ENCODE measurements around the gene GPR21. TPM values are rescaled to one million over a fixed set of nuclear protein-coding genes. Genes with fewer than 3 reads are reported as not detected.

Gene GPR21
- total RNA-seq, 1 donor from 2014 or later, result 6.4 TPM

DNA sequence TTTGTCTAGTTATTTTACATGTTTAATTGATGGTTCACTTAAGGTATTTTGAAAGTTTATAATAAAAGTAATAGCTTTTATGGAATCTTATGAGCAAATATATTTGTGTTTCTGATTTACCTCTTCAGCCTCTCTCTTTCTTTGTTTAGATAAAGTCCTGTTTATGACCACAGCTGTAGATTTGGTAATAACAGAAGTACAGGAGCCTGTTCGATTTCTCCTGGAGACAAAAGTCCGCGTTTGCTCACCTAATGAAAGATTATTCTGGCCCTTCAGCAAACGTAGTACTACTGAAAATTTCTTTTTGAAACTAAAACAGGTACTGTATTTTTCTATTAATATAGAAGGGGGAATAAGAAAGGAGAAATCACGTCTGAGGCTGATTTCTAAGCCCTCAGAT, 35.0 kb upstream of the GPR21 start:
- Histone ChIP-seq H3K4me1 (no peaks in the 10 kb centered on the region), H2AFZ (replicated peaks) (no peak overlapping the region), H3K4me2 (no peak overlapping the region), H3K79me2 (ENCODE audit: low read depth) (no peaks in the 10 kb centered on the region), H3K9me3 (ENCODE audit: low read depth) (no peaks in the 10 kb centered on the region), H3K36me3 (peaks cover 37% of the 10 kb centered on the region), H4K20me1 (ENCODE audit: low read depth) (no peaks in the 10 kb centered on the region), H3K9ac (no peak overlapping the region), H3K27ac (no peak overlapping the region), H3K4me3 (no peak overlapping the region), H3F3A (ENCODE audit: low read depth) (peaks cover 3% of the 10 kb centered on the region), H3K27me3 (no peaks in the 10 kb centered on the region)
- TF ChIP-seq EZH2phosphoT487 (IDR thresholded peaks at IDR 0.05) (no peak), EZH2 (IDR thresholded peaks at IDR 0.05) (no peak)
- TF ChIP-seq, protein P1, sequence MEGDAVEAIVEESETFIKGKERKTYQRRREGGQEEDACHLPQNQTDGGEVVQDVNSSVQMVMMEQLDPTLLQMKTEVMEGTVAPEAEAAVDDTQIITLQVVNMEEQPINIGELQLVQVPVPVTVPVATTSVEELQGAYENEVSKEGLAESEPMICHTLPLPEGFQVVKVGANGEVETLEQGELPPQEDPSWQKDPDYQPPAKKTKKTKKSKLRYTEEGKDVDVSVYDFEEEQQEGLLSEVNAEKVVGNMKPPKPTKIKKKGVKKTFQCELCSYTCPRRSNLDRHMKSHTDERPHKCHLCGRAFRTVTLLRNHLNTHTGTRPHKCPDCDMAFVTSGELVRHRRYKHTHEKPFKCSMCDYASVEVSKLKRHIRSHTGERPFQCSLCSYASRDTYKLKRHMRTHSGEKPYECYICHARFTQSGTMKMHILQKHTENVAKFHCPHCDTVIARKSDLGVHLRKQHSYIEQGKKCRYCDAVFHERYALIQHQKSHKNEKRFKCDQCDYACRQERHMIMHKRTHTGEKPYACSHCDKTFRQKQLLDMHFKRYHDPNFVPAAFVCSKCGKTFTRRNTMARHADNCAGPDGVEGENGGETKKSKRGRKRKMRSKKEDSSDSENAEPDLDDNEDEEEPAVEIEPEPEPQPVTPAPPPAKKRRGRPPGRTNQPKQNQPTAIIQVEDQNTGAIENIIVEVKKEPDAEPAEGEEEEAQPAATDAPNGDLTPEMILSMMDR (IDR thresholded peaks at IDR 0.05), result no peak
- no peak overlapping the region for H3K27ac Mint-ChIP-seq
- peaks cover 13% of the 10 kb centered on the region for H3K4me1 Mint-ChIP-seq
- peaks cover 22% of the 10 kb centered on the region for H3K36me3 Mint-ChIP-seq
- H3K9me3 Mint-ChIP-seq, result no peaks in the 10 kb centered on the region
- no peaks in the 10 kb centered on the region for H3K27me3 Mint-ChIP-seq (ENCODE audit: insufficient read depth, low read depth)
- DNase-seq (ENCODE audit: low spot score), result no peak
- H3K4me3 Mint-ChIP-seq, result no peak overlapping the region

DNA sequence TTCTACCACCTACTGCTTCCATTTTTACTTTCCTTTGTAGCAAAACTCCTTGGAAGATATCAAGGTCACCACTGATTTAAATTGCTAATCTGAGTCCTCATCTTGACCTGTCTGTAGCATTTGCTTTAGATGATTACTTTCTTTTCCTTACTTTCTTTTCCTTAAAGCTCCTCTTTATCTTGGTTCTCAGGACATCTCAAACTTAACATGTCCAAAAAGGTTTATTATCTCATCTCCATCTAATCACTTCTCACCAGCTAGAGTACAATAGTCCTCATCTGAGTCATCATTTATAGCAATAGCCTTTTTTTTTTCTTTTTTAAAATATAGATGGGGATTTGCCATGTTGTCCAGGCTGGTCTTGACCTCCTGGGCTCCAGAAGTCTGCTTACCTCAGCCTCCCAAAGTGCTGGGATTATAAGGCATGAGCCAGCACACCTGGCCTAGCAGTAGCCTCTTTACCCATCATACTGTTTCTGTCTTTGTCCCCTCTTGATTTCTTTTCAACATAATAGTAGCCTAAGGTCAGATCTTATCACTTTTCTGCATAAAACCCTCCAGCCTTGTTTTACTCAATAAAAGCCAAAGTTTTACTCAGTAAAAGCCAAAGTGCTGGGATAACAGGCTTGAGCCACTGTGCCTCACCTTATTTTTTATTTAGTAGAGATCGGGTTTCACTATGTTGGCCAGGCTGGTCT, 32.9 kb upstream of the GPR21 start:
- peaks cover 13% of the 10 kb centered on the region for H3K4me1 Mint-ChIP-seq
- Histone ChIP-seq H3K4me3 (no peak overlapping the region), H3K79me2 (ENCODE audit: low read depth) (no peaks in the 10 kb centered on the region), H3K27ac (no peak overlapping the region), H3K4me1 (no peaks in the 10 kb centered on the region), H2AFZ (replicated peaks) (no peak overlapping the region), H3K9me3 (ENCODE audit: low read depth) (no peaks in the 10 kb centered on the region), H3K4me2 (no peak overlapping the region), H3F3A (ENCODE audit: low read depth) (peaks cover 6% of the 10 kb centered on the region), H3K9ac (no peak overlapping the region), H3K36me3 (peaks cover 37% of the 10 kb centered on the region), H3K27me3 (no peaks in the 10 kb centered on the region), H4K20me1 (ENCODE audit: low read depth) (no peaks in the 10 kb centered on the region)
- H3K36me3 Mint-ChIP-seq, result peaks cover 24% of the 10 kb centered on the region
- H3K27ac Mint-ChIP-seq, result no peak overlapping the region
- no peaks in the 10 kb centered on the region for H3K9me3 Mint-ChIP-seq
- TF ChIP-seq EZH2phosphoT487 (IDR thresholded peaks at IDR 0.05), result no peak
- no peak for TF ChIP-seq EZH2 (IDR thresholded peaks at IDR 0.05)
- TF ChIP-seq, protein P1 (IDR thresholded peaks at IDR 0.05), result no peak
- no peak overlapping the region for H3K4me3 Mint-ChIP-seq
- DNase-seq (ENCODE audit: low spot score), result no peak
- H3K27me3 Mint-ChIP-seq (ENCODE audit: insufficient read depth, low read depth), result no peaks in the 10 kb centered on the region

DNA sequence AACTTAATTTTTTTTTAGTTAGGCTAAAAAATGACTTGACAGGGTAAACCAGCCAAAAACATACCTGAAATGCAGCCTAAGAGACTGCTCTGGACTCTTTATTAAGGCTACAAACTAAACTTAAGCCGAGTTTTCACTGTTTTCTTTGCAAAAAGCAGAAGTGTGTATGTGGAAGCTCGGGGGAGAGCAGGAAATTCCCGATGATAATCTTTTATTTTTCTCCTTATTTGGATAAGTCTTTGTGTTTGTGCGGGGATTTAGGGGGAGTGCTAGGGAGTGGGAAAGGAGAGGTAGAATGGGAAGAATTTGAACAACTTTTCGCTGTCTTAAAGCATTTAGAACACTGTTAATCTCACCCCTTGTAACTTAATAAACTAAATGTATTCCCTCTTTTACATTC, 30.7 kb upstream of the GPR21 start:
- H3K9me3 ChIP-seq (ENCODE audit: low read depth), result no peaks in the 10 kb centered on the region
- H3K9ac ChIP-seq, result no peak overlapping the region
- H3K4me1 ChIP-seq, result no peaks in the 10 kb centered on the region
- Mint-ChIP-seq H3K36me3 (peaks cover 20% of the 10 kb centered on the region), H3K4me1 (peaks cover 13% of the 10 kb centered on the region), H3K27me3 (ENCODE audit: insufficient read depth, low read depth) (no peaks in the 10 kb centered on the region), H3K27ac (no peak overlapping the region), H3K4me3 (no peak overlapping the region), H3K9me3 (no peaks in the 10 kb centered on the region)
- peaks cover 16% of the 10 kb centered on the region for H3K36me3 ChIP-seq
- H3K4me2 ChIP-seq, result no peak overlapping the region
- no peak overlapping the region for H2AFZ ChIP-seq (replicated peaks)
- no peak overlapping the region for H3K4me3 ChIP-seq
- no peaks in the 10 kb centered on the region for H3K27me3 ChIP-seq
- TF ChIP-seq, protein P1 (IDR thresholded peaks at IDR 0.05), result no peak
- peaks cover 5% of the 10 kb centered on the region for H3F3A ChIP-seq (ENCODE audit: low read depth)
- H3K79me2 ChIP-seq (ENCODE audit: low read depth), result no peaks in the 10 kb centered on the region
- no peaks in the 10 kb centered on the region for H4K20me1 ChIP-seq (ENCODE audit: low read depth)
- no peak overlapping the region for H3K27ac ChIP-seq
- peak; percentile 13 for DNase-seq (ENCODE audit: low spot score)

All from neural progenitor cell (in vitro differentiated cells).